SJCRH30 (cell line): ENCODE measurements around the gene TPM1. TPM values are rescaled to one million over a fixed set of nuclear protein-coding genes. Genes with fewer than 3 reads are reported as not detected.
A peak's percentile ranks its signal among the peaks of the same experiment; 100 is the strongest.

Experiments used
- DNase-seq, 2 experiments: peaks; one replicate each; pipeline ENCODE4 v3.0.0-alpha.2; 2015 to 2020
- H3K27ac ChIP-seq: fragments of 250-450 bp; sonication (Bioruptor Pico); 2 replicates; pipeline ENCODE4 v1.5.1; 2020; ENCODE audit warnings: mild to moderate bottlenecking, moderate library complexity
- H3K27me3 ChIP-seq: fragments of 250-450 bp; sonication (Bioruptor Pico); 2 replicates; pipeline ENCODE4 v1.5.1; 2020; ENCODE audit warnings: mild to moderate bottlenecking, moderate library complexity
- H3K36me3 ChIP-seq: fragments of 250-450 bp; sonication (Bioruptor Pico); 2 replicates; pipeline ENCODE4 v1.5.1; 2020; ENCODE audit warnings: mild to moderate bottlenecking, moderate library complexity
- H3K4me1 ChIP-seq: fragments of 250-450 bp; sonication (Bioruptor Pico); 2 replicates; pipeline ENCODE4 v1.5.1; 2020; ENCODE audit warnings: mild to moderate bottlenecking, moderate library complexity
- H3K4me3 ChIP-seq: fragments of 250-450 bp; sonication (Bioruptor Pico); 2 replicates; pipeline ENCODE4 v1.5.1; 2020; ENCODE audit warnings: mild to moderate bottlenecking, moderate library complexity
- H3K9me3 ChIP-seq: fragments of 250-450 bp; sonication (Bioruptor Pico); replicated peaks from 2 replicates; pipeline ENCODE4 v1.5.1; 2020; ENCODE audit warnings: mild to moderate bottlenecking, moderate library complexity
- total RNA-seq: library from RNA; depleted of rRNA; stranded (reverse); fragments of >200 nt; shearing (Covaris generic); gene quantifications from 2 replicates; pipeline ENCODE4 v1.2.3, GENCODE V29; 2014

TPM1 gene
- total RNA-seq, 1 experiment from 2014 or later = 58.2 TPM

DNA sequence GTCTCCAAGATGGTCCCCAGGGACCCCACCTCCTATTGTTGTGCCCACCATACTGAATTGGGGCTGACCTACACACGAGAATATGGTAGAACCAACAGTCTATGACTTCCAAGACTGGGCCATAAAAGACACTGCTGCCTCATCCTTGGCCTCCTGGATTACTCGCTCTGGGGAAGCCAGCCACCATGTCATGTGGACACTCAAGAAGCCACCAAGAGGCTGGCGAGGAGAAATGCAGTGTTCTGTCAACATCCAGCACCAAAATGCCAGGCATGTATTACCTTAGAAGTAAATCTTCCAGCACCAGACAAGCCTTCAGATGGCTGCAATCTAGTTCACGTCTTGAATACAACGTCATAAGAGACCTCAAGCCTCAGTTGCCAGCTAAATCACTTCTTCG is 17.1 kb upstream of the TPM1 start:
- H3K36me3 ChIP-seq = no peaks in the 10 kb centered on the region
- no peak overlapping the region for H3K27ac ChIP-seq
- no peak for DNase-seq
- peaks cover 12% of the 10 kb centered on the region for H3K4me1 ChIP-seq
- 0 out of 2 replicates have a peak, but pooled peaks cover 3% of the 10 kb centered on the region for H3K27me3 ChIP-seq
- H3K4me3 ChIP-seq = no peak overlapping the region
- no peaks in the 10 kb centered on the region for H3K9me3 ChIP-seq

DNA sequence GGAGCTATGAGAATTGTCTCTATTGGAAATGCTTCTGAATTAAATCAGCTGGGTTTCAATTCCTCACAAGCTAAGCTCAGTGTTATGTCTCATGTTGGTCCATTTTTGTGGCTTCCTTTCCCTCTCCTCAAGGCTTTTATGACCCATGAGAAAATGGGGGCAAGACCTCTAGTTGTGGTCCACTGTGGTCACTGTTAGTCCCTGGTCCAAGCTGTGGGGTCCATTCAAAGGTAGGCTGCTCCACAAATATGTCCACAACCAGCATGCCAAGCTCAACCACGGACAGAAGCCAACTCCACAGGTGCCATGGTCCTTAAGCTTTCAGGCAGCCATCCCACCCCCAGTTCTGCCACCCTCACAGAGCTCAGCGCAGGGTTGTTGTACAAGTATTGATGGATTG is 14.9 kb upstream of the TPM1 start:
- H3K27ac ChIP-seq = no peak overlapping the region

DNA sequence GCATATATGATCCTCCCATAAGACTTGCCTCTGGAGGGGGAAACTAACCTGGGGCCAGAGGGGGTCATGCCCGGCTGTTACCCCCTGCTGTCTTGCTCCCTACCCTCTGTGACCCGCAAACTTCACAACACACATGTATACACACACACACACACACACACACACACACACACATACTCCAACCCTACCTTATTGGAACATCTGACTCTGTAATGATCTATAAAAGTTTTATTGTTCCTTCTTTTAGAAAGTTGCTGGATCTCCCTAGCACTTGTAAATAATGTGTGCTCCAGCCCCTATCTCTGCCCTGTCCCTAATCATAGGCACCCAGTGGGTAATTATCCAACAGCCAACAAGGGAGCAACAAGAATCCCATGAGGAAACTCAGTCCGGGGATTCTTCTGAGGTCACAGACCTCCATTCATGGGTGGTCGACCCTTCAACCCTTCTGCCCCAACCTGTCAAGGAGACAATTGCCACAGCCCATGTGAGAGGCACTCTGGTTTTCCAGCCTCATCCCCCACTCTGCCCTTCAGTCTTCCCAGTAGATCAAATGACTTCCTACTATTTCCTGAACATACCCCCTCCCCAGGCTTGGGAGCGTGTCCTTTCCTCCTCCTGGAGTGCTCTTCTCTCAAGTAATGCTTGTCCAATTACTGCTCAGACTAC is 14.0 kb upstream of the TPM1 start:
- Histone ChIP-seq H3K36me3 (no peaks in the 10 kb centered on the region), H3K27me3 (0 out of 2 replicates have a peak, but pooled peaks cover 3% of the 10 kb centered on the region), H3K4me1 (peaks cover 16% of the 10 kb centered on the region), H3K4me3 (no peak overlapping the region), H3K9me3 (no peaks in the 10 kb centered on the region), H3K27ac (no peak overlapping the region)
- DNase-seq = no peak

More for the DNA sequence above, 14.9 kb upstream of the TPM1 start:
- H3K4me3 ChIP-seq = no peak overlapping the region
- H3K36me3 ChIP-seq = no peaks in the 10 kb centered on the region
- H3K4me1 ChIP-seq = peaks cover 16% of the 10 kb centered on the region
- DNase-seq = no peak
- no peaks in the 10 kb centered on the region for H3K9me3 ChIP-seq
- 0 out of 2 replicates have a peak, but pooled peaks cover 3% of the 10 kb centered on the region for H3K27me3 ChIP-seq

DNA sequence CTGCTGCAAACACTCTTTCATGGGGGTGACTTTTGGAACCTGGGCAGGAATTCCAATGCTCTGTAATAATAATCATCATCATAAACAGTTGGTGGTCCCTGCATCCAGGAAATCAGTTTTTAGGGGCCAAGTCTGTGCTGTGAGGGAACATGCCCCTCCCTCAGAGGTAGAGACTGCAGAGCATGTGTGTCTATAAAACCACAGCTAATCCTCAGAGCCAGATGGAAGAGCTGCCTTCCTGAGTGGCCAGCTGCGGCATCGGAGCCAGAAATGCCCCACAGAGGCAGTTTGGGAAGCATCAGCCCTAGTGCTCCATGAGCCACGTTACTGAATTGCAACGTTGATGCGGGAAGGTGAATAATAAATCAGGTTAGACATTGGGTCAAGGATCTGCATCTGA is 12.9 kb upstream of the TPM1 start:
- H3K9me3 ChIP-seq = no peaks in the 10 kb centered on the region
- H3K36me3 ChIP-seq = no peaks in the 10 kb centered on the region
- H3K4me3 ChIP-seq = peak overlapping the region; percentile 47
- H3K27ac ChIP-seq = peak overlapping the region; percentile 28
- peak; percentile 71 to 84 for DNase-seq
- H3K27me3 ChIP-seq = 0 out of 2 replicates have a peak, but pooled peaks cover 3% of the 10 kb centered on the region
- H3K4me1 ChIP-seq = peaks cover 19% of the 10 kb centered on the region

DNA sequence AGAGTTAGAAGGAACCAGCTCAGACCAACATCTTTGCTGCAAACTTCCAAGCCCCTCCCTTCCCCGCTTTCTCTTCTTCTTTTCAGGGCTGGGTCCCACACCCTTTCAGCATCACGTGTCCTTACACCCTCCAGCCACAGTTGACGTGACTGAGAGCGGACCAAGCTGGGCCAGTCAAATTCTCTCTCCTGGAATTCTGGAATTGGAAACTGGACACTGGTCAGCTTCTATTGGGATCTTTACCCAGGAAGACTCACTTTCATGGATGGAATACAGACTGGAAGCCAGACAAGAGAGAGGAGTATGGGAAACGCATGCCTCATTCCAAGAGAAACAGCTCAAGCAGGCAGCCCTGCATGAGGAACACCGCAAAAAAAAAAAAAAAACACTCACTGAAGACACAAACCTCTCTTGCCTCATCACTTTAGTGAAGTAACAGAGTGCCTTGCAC is 12.4 kb upstream of the TPM1 start:
- Histone ChIP-seq H3K27me3 (0 out of 2 replicates have a peak, but pooled peaks cover 3% of the 10 kb centered on the region), H3K9me3 (no peaks in the 10 kb centered on the region), H3K36me3 (no peaks in the 10 kb centered on the region), H3K4me1 (peaks cover 24% of the 10 kb centered on the region), H3K4me3 (peak overlapping the region; percentile 47), H3K27ac (peak overlapping the region; percentile 28)
- DNase-seq = peak; percentile 73 to 81

DNA sequence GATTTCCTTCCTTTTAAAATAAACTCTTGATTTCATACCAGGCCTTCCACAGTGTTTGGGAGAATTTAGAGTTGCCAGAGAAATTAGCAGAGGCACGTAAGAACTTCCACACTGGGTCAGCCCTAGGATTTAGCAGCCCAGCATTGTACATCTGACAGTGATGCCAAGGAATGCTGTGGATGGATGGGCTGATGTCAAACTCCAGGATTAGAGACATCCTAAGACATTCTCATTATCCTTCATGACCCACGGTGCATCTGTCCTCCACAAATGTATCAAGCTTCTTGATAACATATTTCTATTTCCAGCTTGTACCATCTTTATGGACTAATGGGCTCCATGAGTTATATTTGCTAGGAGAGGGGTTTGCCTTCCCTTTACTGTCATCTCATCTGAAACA is 8.0 kb upstream of the TPM1 start:
- Histone ChIP-seq H3K4me3 (no peak overlapping the region), H3K36me3 (no peaks in the 10 kb centered on the region), H3K4me1 (peaks cover 30% of the 10 kb centered on the region), H3K27me3 (no peaks in the 10 kb centered on the region), H3K9me3 (no peaks in the 10 kb centered on the region; the same call in 1 of the 2 replicates), H3K27ac (peak overlapping the region; percentile 12; the same call in 1 of the 2 replicates)
- no peak for DNase-seq

DNA sequence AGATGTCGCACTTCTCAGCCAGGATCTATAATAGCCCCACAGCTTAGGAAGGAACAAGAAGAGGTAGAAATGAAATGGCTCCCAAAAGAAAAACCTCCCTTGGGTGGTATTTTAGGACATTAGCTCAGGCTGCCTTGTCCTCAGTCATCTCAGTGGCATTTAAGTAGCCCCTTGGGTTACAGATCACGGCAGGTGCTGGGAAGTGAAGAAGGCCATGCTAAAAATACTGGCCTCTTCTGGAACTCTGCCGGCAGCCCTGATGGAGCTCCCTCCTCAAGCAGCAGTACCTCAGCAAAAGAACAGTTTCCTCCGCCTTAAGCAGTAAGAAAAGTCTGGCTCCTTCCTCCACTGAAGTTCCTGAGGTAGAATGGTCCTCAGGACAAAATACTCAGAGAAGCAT is 7.3 kb upstream of the TPM1 start:
- Histone ChIP-seq H3K27me3 (no peaks in the 10 kb centered on the region), H3K4me3 (no peak overlapping the region), H3K36me3 (no peaks in the 10 kb centered on the region), H3K9me3 (no peaks in the 10 kb centered on the region; the same call in 1 of the 2 replicates), H3K4me1 (peaks cover 29% of the 10 kb centered on the region), H3K27ac (peak overlapping the region; percentile 12)
- peak; percentile 60 to 76 for DNase-seq

DNA sequence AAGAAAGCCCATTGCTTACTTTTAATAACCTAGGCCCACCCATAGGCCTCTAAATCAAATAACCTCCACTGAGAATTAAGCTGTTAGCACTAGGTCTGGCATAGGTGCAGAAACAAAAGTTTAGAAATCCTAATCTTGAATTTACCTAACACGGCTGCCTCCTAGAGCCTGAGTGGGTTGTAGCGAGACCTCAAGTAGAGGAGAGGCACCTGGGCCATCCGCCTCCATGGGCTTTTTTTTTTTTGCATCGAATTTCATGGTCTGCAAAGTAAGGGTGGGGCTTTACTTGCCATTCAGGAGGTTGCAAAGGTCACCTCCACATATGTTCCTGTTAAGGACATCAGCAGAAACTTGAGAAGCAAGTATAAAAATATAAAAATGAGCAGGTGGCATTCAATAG is 6.6 kb upstream of the TPM1 start:
- H3K27ac ChIP-seq = no peak overlapping the region; the same call in 1 of the 2 replicates

DNA sequence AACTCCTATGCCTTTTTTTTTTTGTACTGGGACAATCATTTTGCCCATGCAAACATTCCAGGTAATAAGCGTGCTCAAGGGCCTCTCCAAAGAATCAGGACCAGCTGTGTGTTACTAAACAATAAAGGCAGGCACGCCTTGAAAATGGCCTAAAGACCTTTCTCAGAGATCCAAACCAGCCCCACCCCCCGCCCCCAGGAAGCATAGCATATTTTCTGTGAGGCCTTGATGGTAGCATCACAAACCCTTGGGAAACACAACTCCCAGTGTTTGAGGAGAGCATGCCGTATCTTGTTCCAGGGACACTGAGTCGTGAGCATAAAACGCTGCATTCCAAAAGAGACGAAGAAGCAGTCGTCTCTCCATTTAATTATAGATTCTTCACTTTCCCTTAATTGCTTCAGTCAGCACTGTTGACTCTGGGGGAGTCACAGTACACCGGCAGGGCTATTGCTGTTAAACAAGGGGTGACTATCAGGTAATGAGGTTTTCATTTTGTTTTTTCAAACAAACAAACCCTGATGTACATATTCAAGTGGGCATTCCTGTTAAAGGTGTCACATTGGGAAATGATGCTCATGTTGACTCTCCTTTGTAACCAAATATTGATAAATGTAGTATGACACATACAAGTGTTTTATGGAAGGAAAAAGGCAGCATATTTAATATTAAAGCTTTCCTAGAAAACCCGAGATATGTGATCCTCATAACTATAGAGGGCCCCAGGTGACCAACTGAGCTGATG is 4.4 kb upstream of the TPM1 start:
- no peaks in the 10 kb centered on the region for H3K36me3 ChIP-seq
- no peaks in the 10 kb centered on the region; the same call in 1 of the 2 replicates for H3K9me3 ChIP-seq
- H3K4me3 ChIP-seq = no peak overlapping the region
- no peak for DNase-seq
- H3K27me3 ChIP-seq = no peaks in the 10 kb centered on the region
- peaks cover 23% of the 10 kb centered on the region for H3K4me1 ChIP-seq
- no peak overlapping the region for H3K27ac ChIP-seq

More for the DNA sequence above, 6.6 kb upstream of the TPM1 start:
- H3K36me3 ChIP-seq = no peaks in the 10 kb centered on the region
- H3K9me3 ChIP-seq = no peaks in the 10 kb centered on the region; the same call in 1 of the 2 replicates
- DNase-seq = peak in 1 of 2 experiments; percentile 52
- H3K27me3 ChIP-seq = no peaks in the 10 kb centered on the region
- H3K4me1 ChIP-seq = peaks cover 23% of the 10 kb centered on the region
- no peak overlapping the region for H3K4me3 ChIP-seq

DNA sequence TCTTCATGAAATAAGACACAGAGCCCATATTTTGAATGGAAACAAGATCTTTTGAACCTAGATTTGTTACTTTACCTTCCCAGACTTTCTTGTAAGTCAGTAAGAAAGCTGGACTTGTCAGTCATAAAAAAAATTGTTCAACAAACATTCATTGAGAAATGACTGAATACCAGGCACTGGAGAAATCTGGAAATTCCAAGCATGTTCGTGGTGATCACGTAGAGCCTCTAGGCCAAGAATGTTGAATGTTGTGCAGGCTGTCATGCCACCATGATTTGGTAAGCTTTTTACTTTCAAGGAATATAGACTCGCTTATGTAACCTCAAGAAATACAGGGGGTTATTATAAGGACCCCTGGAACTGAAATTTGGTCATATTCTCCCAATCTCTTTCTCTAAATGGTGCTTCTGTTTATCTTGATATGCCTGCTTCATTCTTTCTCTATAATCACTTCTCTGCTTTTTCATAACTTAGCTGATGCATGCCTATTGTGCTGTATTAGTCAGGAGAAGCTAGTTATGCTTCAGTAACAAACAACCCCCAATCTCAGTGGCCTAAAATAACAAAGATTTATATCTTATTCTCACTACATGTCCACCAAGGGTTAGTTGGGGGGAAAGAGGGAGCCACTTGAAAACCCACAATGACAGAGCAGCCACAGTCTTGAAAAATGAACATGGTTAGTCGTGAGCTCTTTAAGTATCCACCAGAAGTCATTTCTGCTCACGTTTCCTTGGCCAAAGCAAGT is 3.4 kb upstream of the TPM1 start:
- Histone ChIP-seq H3K4me3 (no peak overlapping the region), H3K4me1 (peaks cover 23% of the 10 kb centered on the region), H3K27me3 (no peaks in the 10 kb centered on the region), H3K27ac (no peak overlapping the region), H3K36me3 (no peaks in the 10 kb centered on the region), H3K9me3 (no peaks in the 10 kb centered on the region; the same call in 1 of the 2 replicates)
- no peak for DNase-seq

DNA sequence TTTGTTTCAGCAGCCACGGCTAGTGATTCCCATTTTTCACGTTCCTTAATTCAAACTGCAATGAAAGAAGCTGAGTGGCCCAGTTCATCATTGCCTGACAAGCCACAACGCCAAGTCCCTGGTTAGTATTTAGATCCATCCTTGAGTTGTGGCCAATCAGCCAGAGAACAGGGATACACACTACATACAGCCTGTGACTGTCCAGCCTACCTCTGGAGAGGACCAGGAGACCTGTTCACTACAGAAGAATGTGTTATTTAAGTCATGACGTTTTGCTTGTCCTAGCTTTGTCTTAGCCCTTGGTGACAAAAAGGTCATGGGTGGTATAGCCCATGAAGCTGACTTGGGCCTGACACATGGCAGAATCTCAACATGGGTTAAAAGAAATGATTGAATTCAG is 2.7 kb upstream of the TPM1 start:
- Histone ChIP-seq H3K27ac (no peak overlapping the region), H3K36me3 (no peaks in the 10 kb centered on the region), H3K9me3 (no peaks in the 10 kb centered on the region; the same call in 1 of the 2 replicates), H3K4me1 (peaks cover 18% of the 10 kb centered on the region), H3K4me3 (no peak overlapping the region), H3K27me3 (no peaks in the 10 kb centered on the region)
- DNase-seq = no peak

DNA sequence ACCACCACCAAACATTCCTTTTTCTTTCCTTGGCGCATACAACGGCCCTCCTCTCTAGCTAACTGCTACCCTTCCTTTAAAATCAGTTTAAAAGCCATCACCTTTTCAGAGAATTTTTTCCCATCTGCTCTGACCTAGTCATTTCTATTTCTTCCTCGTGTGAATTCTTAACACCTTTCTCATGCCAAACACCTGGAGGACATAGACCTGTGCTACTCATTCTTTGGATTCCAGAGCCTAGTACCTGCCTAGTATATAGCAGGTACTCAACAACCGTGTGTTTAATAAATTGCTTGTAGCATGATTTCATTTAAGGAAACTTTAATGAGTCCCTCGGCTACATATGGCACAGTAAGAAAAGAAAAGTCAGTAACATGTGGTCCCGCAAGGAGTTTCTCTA is 2.0 kb upstream of the TPM1 start:
- H3K9me3 ChIP-seq = no peaks in the 10 kb centered on the region; the same call in 1 of the 2 replicates
- H3K4me1 ChIP-seq = peaks cover 15% of the 10 kb centered on the region
- H3K27me3 ChIP-seq = no peaks in the 10 kb centered on the region
- no peak for DNase-seq
- no peak overlapping the region for H3K27ac ChIP-seq
- no peak overlapping the region for H3K4me3 ChIP-seq
- no peaks in the 10 kb centered on the region for H3K36me3 ChIP-seq

DNA sequence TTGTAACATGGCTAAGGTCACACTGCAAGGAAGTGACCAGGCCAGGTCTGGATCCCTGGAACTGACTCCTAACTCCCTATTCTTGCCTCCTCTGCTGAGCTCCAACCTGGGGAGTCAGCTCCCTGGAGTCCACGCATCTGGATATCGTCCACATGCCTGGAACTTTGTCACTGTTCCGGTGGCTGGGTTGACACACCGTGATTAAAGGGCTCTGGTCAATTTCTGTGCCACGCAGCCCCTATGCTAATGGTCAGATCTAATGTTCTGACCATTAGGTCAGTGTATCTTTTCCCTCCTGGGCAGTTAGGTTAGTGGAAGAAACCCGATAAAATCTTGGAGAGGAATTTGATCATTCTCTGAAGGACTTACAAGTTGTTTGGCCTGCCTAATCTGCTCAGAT is 1.6 kb upstream of the TPM1 start:
- DNase-seq = no peak
- Histone ChIP-seq H3K4me1 (peaks cover 15% of the 10 kb centered on the region), H3K27me3 (no peaks in the 10 kb centered on the region), H3K27ac (no peak overlapping the region), H3K9me3 (no peaks in the 10 kb centered on the region; the same call in 1 of the 2 replicates), H3K4me3 (no peak overlapping the region), H3K36me3 (0 out of 2 replicates have a peak, but pooled peaks cover 1% of the 10 kb centered on the region)

DNA sequence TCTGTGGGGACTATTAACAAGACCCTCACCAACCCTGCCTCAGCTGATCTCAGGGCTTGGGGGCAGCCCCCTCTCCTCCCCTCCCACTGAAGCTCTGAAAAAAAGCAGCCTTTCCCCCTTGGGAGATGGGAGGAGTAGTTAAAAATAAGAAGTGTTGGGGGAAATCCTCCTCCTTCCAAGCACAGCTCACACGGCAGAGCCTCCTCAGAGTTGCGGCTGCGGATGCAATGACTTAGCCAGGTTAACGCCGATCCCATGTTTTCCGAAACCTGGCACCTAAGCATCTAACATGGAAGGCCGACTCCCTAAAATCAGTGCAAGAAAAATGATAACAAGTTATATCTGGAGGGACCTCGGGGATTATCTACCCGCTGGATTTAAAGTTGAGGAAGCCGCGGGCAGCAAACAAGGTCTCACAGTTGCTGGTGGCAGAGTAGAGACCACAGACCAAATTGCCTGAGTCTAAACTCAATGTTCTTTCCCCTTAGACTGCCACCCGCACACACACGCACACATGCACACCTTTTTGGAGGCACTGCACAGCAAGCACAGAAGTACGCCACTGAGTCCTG is 1.1 kb upstream of the TPM1 start:
- H3K27me3 ChIP-seq = no peaks in the 10 kb centered on the region
- 0 out of 2 replicates have a peak, but pooled peaks cover 2% of the 10 kb centered on the region for H3K36me3 ChIP-seq
- H3K27ac ChIP-seq = no peak overlapping the region
- H3K9me3 ChIP-seq = no peaks in the 10 kb centered on the region; the same call in 1 of the 2 replicates
- H3K4me3 ChIP-seq = peak overlapping the region; percentile 67
- H3K4me1 ChIP-seq = peaks cover 13% of the 10 kb centered on the region
- no peak for DNase-seq
